CD4-positive, alpha-beta memory T cell (primary cell): ENCODE results near the gene ATP10B. TPM values are rescaled to one million over a fixed set of nuclear protein-coding genes. Genes with fewer than 3 reads are reported as not detected.

ENCODE experiments used
- CTCF ChIA-PET: fragments of 350-600 bp; sonication (Branson Sonifier 250); formaldehyde crosslinking; loops from one replicate; lab custom pipeline; 2021; ENCODE audit warnings: inconsistent platforms; ENCODE audit not compliant: partially characterized antibody; lab: Charles Lee
- POLR2A ChIA-PET: fragments of 350-600 bp; sonication (Branson Sonifier 250); formaldehyde crosslinking; loops from one replicate; lab custom pipeline; 2021; ENCODE audit not compliant: partially characterized antibody; lab: Charles Lee
- DNase-seq, 5 donors: peaks; one replicate each; pipeline versions ENCODE4 v3.0.0 to v3.0.0-alpha.2; 2020 to 2022; ENCODE audit warnings: mixed read lengths in 1 of 5
- H3K27ac ChIP-seq: one replicate; pipeline ENCODE4 v1.7.0; 2013; ENCODE audit warnings: low read depth, low read length
- H3K27me3 ChIP-seq: 2 replicates; pipeline ENCODE4 v1.7.0; 2013; ENCODE audit warnings: mild to moderate bottlenecking, low read length, moderate library complexity; ENCODE audit not compliant: insufficient read depth
- H3K36me3 ChIP-seq: 2 replicates; pipeline ENCODE4 v1.7.0; 2013; ENCODE audit warnings: mild to moderate bottlenecking, low read length, moderate library complexity; ENCODE audit not compliant: insufficient read depth
- H3K4me1 ChIP-seq: 2 replicates; pipeline ENCODE4 v1.7.0; 2013; ENCODE audit warnings: mild to moderate bottlenecking, low read length, moderate library complexity; ENCODE audit not compliant: insufficient read depth
- H3K4me3 ChIP-seq, 2 donors: one replicate each; pipeline ENCODE4 v1.7.0; 2013; ENCODE audit warnings: low read length in 2 of 2, mild to moderate bottlenecking in 1 of 2
- H3K9me3 ChIP-seq, 2 donors: one replicate each; pipeline ENCODE4 v1.7.0; 2013; ENCODE audit warnings: low read length in 2 of 2, control low read depth in 1 of 2; ENCODE audit not compliant: control insufficient read depth in 1 of 2
- H3K27ac Mint-ChIP-seq, 7 donors: one replicate each; pipeline ENCODE4 v1.8.0; 2020 to 2021; ENCODE audit warnings: mixed read lengths in 7 of 7, mild to moderate bottlenecking in 6 of 7, inconsistent platforms in 3 of 7, moderate library complexity in 3 of 7
- H3K27me3 Mint-ChIP-seq, 2 donors: one replicate each; pipeline ENCODE4 v1.8.0; 2020 to 2021; ENCODE audit warnings: mixed read lengths in 2 of 2
- H3K36me3 Mint-ChIP-seq, 2 donors: one replicate each; pipeline ENCODE4 v1.8.0; 2020 to 2021; ENCODE audit warnings: mixed read lengths in 2 of 2, inconsistent platforms in 1 of 2, mild to moderate bottlenecking in 1 of 2
- H3K4me1 Mint-ChIP-seq, 4 donors: one replicate each; pipeline ENCODE4 v1.8.0; 2020 to 2021; ENCODE audit warnings: mixed read lengths in 4 of 4, mild to moderate bottlenecking in 1 of 4
- H3K4me3 Mint-ChIP-seq, 8 donors: one replicate each; pipeline ENCODE4 v1.8.0; 2020 to 2021; ENCODE audit warnings: mixed read lengths in 8 of 8, mild to moderate bottlenecking in 7 of 8, moderate library complexity in 6 of 8, inconsistent platforms in 3 of 8
- H3K9me3 Mint-ChIP-seq, 8 donors: one replicate each; pipeline ENCODE4 v1.8.0; 2020 to 2021; ENCODE audit warnings: mixed read lengths in 8 of 8, mild to moderate bottlenecking in 5 of 8, inconsistent platforms in 3 of 8, moderate library complexity in 1 of 8
- intact Hi-C: fragments of 100-400 bp; cut with micrococcal nuclease; formaldehyde crosslinking; loops from one replicate; pipeline ENCODE4 v1.15.1; 2023
- polyA plus RNA-seq, 2 donors: library from polyadenylated mRNA; unstranded; fragments of 300-500 nt; fragmentation: Illumina TruSeq; gene quantifications; one replicate each; pipeline ENCODE4 v1.2.3, GENCODE V29; 2021
- total RNA-seq, 2 experiments: library from RNA; stranded (reverse); gene quantifications; one replicate each; pipeline ENCODE4 v1.2.3, GENCODE V29; 2021

ATP10B gene
- total and polyA plus RNA-seq, 4 experiments from 2014 or later: not detected

DNA sequence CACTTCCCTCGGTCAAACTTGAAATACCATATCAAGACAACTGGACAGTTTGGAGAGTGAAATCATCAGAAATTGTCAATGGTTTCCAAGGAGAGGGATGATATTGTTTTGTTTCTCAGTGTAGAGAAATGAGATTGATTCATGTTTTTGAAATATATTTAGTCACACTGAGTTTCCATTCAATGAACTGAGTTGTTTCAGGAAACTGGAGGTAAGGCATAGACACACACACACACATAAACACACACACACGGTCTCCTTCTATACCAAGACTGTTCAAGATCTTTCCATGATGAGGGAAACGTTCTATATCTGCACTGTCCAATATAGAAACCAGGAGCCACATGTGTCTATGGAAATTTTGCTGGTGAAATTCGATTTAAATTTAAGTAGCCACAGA is 247.5 kb downstream of the ATP10B start:
- Histone ChIP-seq H3K27ac (no peak overlapping the region), H3K36me3 (no peaks in the 10 kb centered on the region), H3K9me3 (no peaks in the 10 kb centered on the region), H3K27me3 (no peaks in the 10 kb centered on the region), H3K4me1 (no peaks in the 10 kb centered on the region), H3K4me3 (no peak overlapping the region)
- CTCF ChIA-PET: no interaction called here
- intact Hi-C loops: no loop called here
- POLR2A ChIA-PET: no interaction called here
- no peaks in the 10 kb centered on the region for H3K27me3 Mint-ChIP-seq
- DNase-seq: no peak
- H3K9me3 Mint-ChIP-seq: no peaks in the 10 kb centered on the region
- no peaks in the 10 kb centered on the region for H3K4me1 Mint-ChIP-seq
- no peak overlapping the region for H3K4me3 Mint-ChIP-seq
- no peak overlapping the region for H3K27ac Mint-ChIP-seq
- no peaks in the 10 kb centered on the region for H3K36me3 Mint-ChIP-seq

DNA sequence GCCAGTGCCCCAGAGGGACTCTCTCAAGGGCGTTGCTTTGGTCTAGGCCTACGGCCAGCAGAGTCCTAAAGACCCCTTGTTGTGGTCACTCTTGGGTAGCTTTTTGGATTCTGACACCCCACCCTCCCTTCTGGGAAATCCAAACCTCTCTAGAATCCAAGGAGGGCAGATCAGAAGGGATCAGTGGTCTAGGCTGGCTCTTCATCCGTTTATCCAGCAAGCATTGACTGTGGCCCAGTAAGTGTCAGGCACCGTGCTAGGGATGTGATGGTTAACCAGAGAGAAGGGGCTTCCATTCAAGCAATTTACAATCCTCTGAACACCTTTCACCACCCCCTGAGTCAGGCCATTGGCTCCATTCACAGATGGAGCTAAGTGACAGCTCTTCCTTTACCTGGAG is 249.3 kb downstream of the ATP10B start:
- intact Hi-C loops: no loop called here
- DNase-seq: no peak
- no peak overlapping the region for H3K27ac Mint-ChIP-seq
- peaks cover 0 to 3% (median 0%) of the 10 kb centered on the region in 8 donors for H3K9me3 Mint-ChIP-seq
- Histone ChIP-seq H3K9me3 (no peaks in the 10 kb centered on the region), H3K4me3 (no peak overlapping the region), H3K27ac (no peak overlapping the region), H3K4me1 (no peaks in the 10 kb centered on the region), H3K36me3 (no peaks in the 10 kb centered on the region), H3K27me3 (no peaks in the 10 kb centered on the region)
- ChIA-PET POLR2A (no interaction called here), CTCF (no interaction called here)
- no peaks in the 10 kb centered on the region for H3K4me1 Mint-ChIP-seq
- H3K4me3 Mint-ChIP-seq: no peak overlapping the region
- no peaks in the 10 kb centered on the region for H3K36me3 Mint-ChIP-seq
- no peaks in the 10 kb centered on the region for H3K27me3 Mint-ChIP-seq

GRCh38 chr5:160601046-160601445 is 251.0 kb downstream of the ATP10B start:
- no peak overlapping the region for H3K27ac ChIP-seq
- peaks cover 0 to 4% (median 0%) of the 10 kb centered on the region in 8 donors for H3K9me3 Mint-ChIP-seq
- no peaks in the 10 kb centered on the region for H3K36me3 ChIP-seq
- H3K4me1 ChIP-seq: no peaks in the 10 kb centered on the region
- H3K27ac Mint-ChIP-seq: no peak overlapping the region
- no peaks in the 10 kb centered on the region for H3K27me3 Mint-ChIP-seq
- H3K4me3 ChIP-seq: no peak overlapping the region
- DNase-seq: no peak
- H3K36me3 Mint-ChIP-seq: no peaks in the 10 kb centered on the region
- no peaks in the 10 kb centered on the region for H3K4me1 Mint-ChIP-seq
- H3K4me3 Mint-ChIP-seq: no peak overlapping the region
- H3K27me3 ChIP-seq: no peaks in the 10 kb centered on the region
- POLR2A ChIA-PET: no interaction called here
- H3K9me3 ChIP-seq: no peaks in the 10 kb centered on the region
- intact Hi-C loops: no loop called here
- CTCF ChIA-PET: interaction anchor here (1.2 kb wide), 1 partner anchor 9 kb away, joined by 3 read pairs; no protein-coding TSS in a partner anchor

- no peak overlapping the region for H3K27ac Mint-ChIP-seq
- H3K27me3 Mint-ChIP-seq: peaks cover 0 to 2% of the 10 kb centered on the region in 2 donors
- no peaks in the 10 kb centered on the region for H3K36me3 ChIP-seq
- DNase-seq: no peak
- H3K4me1 ChIP-seq: no peaks in the 10 kb centered on the region
- no peaks in the 10 kb centered on the region for H3K27me3 ChIP-seq
- H3K27ac ChIP-seq: no peak overlapping the region
- no peak overlapping the region for H3K4me3 Mint-ChIP-seq
- no peak overlapping the region for H3K4me3 ChIP-seq
- intact Hi-C loops: no loop called here
- ChIA-PET CTCF (no interaction called here), POLR2A (no interaction called here)
- no peaks in the 10 kb centered on the region for H3K9me3 ChIP-seq
- peaks cover 0 to 1% (median 0%) of the 10 kb centered on the region in 8 donors for H3K9me3 Mint-ChIP-seq
- no peaks in the 10 kb centered on the region for H3K4me1 Mint-ChIP-seq
- H3K36me3 Mint-ChIP-seq: no peaks in the 10 kb centered on the region
These were observed 278.7 kb downstream of the ATP10B start for GRCh38 chr5:160573318-160573717.

GRCh38 chr5:160567031-160567705 is 284.8 kb downstream of the ATP10B start:
- Histone ChIP-seq H3K36me3 (no peaks in the 10 kb centered on the region), H3K27me3 (no peaks in the 10 kb centered on the region), H3K27ac (no peak overlapping the region), H3K4me1 (no peaks in the 10 kb centered on the region), H3K9me3 (no peaks in the 10 kb centered on the region), H3K4me3 (no peak overlapping the region)
- ChIA-PET CTCF (no interaction called here), POLR2A (no interaction called here)
- no peaks in the 10 kb centered on the region for H3K36me3 Mint-ChIP-seq
- H3K9me3 Mint-ChIP-seq: no peaks in the 10 kb centered on the region
- DNase-seq: no peak
- intact Hi-C loops: no loop called here
- H3K4me3 Mint-ChIP-seq: no peak overlapping the region
- no peaks in the 10 kb centered on the region for H3K4me1 Mint-ChIP-seq
- H3K27ac Mint-ChIP-seq: peak overlapping the region in 1 of 7 donors; percentile 32
- H3K27me3 Mint-ChIP-seq: peaks cover 0 to 2% of the 10 kb centered on the region in 2 donors

- no peak for DNase-seq
These were observed 286.6 kb downstream of the ATP10B start for GRCh38 chr5:160565376-160565775.

DNA sequence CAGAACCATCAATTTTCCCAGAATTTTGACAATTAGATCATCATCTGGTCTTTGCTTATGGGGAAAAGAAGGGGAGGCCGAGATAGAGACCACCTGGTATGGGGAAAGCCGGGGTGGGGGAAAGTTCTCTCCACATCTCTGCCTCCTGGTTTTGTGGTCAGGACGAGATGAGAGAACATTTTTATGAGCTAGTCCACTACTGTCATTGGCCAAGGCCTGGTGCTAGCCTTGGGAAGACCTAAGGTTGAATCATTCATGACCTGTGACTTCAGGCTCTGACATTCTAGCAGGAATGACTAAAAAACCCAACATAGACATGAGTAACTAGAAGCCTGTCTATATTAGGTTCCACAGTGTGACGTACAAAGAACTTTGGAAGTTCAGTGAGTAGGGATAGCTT is 295.2 kb downstream of the ATP10B start:
- no peak overlapping the region for H3K4me3 ChIP-seq
- ChIA-PET POLR2A (no interaction called here), CTCF (no interaction called here)
- H3K27ac Mint-ChIP-seq: no peak overlapping the region
- H3K4me1 Mint-ChIP-seq: no peaks in the 10 kb centered on the region
- intact Hi-C loops: no loop called here
- H3K9me3 Mint-ChIP-seq: no peaks in the 10 kb centered on the region
- H3K4me1 ChIP-seq: no peaks in the 10 kb centered on the region
- no peaks in the 10 kb centered on the region for H3K36me3 Mint-ChIP-seq
- H3K27ac ChIP-seq: no peak overlapping the region
- H3K9me3 ChIP-seq: no peaks in the 10 kb centered on the region
- H3K27me3 Mint-ChIP-seq: peaks cover 0 to 2% of the 10 kb centered on the region in 2 donors
- H3K36me3 ChIP-seq: no peaks in the 10 kb centered on the region
- no peak overlapping the region for H3K4me3 Mint-ChIP-seq
- DNase-seq: no peak
- no peaks in the 10 kb centered on the region for H3K27me3 ChIP-seq

More at GRCh38 chr5:160565376-160565775, 286.6 kb downstream of the ATP10B start:
- Mint-ChIP-seq H3K27ac (no peak overlapping the region), H3K4me3 (no peak overlapping the region), H3K9me3 (no peaks in the 10 kb centered on the region), H3K36me3 (no peaks in the 10 kb centered on the region), H3K27me3 (peaks cover 0 to 3% of the 10 kb centered on the region in 2 donors), H3K4me1 (no peaks in the 10 kb centered on the region)
- ChIA-PET POLR2A (no interaction called here), CTCF (no interaction called here)
- Histone ChIP-seq H3K36me3 (no peaks in the 10 kb centered on the region), H3K27me3 (no peaks in the 10 kb centered on the region), H3K9me3 (no peaks in the 10 kb centered on the region), H3K27ac (no peak overlapping the region), H3K4me1 (no peaks in the 10 kb centered on the region), H3K4me3 (no peak overlapping the region)
- intact Hi-C loops: no loop called here
